Fibroblast of the aortic adventitia (primary cell): ENCODE results near the gene BAZ2B. TPM values are rescaled to one million over a fixed set of nuclear protein-coding genes. Genes with fewer than 3 reads are reported as not detected.

Experiments used
- DNase-seq: peaks from one replicate; pipeline ENCODE4 v3.0.0-alpha.2; 2010; ENCODE audit warnings: low read depth
- H3K4me3 ChIP-seq: 2 replicates; pipeline ENCODE4 v1.5.1; 2011; ENCODE audit warnings: low read depth, mild to moderate bottlenecking, control low read depth, low read length, moderate library complexity
- total RNA-seq: library from RNA; depleted of rRNA; stranded (reverse); fragments of >200 nt; gene quantifications from 2 replicates; pipeline ENCODE4 v1.2.3, GENCODE V29; 2012; ENCODE audit warnings: low replicate concordance
- TF ChIP-seq, protein P1 (sequence below): IDR thresholded peaks from 2 replicates; pipeline ENCODE4 v1.5.1; 2011; ENCODE audit warnings: mild to moderate bottlenecking, low read length, control low read depth, inconsistent platforms; ENCODE audit not compliant: insufficient read depth

BAZ2B gene
- total RNA-seq, 1 donor: 72.3 TPM

- H3K4me3 ChIP-seq: no peak overlapping the region
- no peak for DNase-seq
- TF ChIP-seq, protein P1, sequence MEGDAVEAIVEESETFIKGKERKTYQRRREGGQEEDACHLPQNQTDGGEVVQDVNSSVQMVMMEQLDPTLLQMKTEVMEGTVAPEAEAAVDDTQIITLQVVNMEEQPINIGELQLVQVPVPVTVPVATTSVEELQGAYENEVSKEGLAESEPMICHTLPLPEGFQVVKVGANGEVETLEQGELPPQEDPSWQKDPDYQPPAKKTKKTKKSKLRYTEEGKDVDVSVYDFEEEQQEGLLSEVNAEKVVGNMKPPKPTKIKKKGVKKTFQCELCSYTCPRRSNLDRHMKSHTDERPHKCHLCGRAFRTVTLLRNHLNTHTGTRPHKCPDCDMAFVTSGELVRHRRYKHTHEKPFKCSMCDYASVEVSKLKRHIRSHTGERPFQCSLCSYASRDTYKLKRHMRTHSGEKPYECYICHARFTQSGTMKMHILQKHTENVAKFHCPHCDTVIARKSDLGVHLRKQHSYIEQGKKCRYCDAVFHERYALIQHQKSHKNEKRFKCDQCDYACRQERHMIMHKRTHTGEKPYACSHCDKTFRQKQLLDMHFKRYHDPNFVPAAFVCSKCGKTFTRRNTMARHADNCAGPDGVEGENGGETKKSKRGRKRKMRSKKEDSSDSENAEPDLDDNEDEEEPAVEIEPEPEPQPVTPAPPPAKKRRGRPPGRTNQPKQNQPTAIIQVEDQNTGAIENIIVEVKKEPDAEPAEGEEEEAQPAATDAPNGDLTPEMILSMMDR: no peak
Observed at GRCh38 chr2:159604159-159604558, 12.2 kb downstream of the BAZ2B start.

GRCh38 chr2:159600752-159601151, 15.6 kb downstream of the BAZ2B start:
- no peak overlapping the region for H3K4me3 ChIP-seq
- peak; percentile 53 for DNase-seq
- TF ChIP-seq, protein P1: no peak

DNA sequence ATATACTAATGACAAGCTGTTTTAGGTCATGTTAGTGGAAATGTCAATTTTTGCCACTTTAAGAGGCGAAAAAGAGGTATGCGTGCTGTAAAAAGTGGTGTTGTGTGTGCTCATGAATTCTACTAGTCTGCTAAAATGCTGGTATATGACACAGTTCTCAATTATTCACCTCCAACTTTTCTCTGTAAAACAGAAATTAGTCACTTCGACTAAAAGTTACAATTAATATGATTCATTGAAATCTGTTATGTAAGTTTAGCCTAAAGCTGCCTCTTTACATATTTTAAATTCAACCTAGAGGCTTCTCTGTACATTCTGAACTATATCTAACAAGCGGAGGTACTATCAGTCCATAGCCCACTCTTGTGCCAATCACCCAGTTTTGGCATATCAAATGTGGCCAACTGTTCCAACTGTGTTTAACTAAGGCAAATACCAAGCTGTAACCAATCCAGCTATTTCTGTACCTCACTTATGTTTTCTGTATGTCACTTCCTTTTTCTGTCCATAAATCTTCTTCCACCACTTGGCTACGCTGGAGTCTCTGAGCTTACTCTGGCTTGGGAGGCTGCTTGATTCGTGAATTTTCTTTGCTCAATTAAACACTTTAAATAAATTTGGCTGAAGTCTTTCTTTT, 20.8 kb downstream of the BAZ2B start:
- no peak for DNase-seq
- no peak overlapping the region for H3K4me3 ChIP-seq
- TF ChIP-seq, protein P1: no peak

DNA sequence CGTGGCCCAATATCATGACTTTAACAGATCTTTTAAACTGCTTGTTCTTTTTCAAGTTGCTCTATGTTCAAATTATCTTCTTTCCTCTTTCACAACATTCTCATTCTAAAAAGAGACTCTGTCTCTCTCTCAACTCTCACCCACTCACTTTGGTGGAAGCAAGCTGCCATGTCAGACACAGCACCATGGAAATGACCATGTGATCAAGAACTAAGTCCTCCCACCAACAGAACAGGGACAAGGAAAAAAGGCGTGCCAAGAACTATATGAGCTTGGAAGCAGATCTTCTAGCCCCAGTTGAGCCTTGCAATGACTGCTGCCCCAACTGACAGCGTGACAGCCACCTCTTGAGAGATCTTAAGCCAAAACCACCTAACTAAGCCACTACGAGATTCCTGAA, 23.9 kb downstream of the BAZ2B start:
- H3K4me3 ChIP-seq: no peak overlapping the region
- TF ChIP-seq, protein P1: no peak
- DNase-seq: no peak

- no peak overlapping the region for H3K4me3 ChIP-seq
- TF ChIP-seq, protein P1: no peak
- DNase-seq: no peak
Observed at GRCh38 chr2:159591221-159591620, 25.1 kb downstream of the BAZ2B start.

DNA sequence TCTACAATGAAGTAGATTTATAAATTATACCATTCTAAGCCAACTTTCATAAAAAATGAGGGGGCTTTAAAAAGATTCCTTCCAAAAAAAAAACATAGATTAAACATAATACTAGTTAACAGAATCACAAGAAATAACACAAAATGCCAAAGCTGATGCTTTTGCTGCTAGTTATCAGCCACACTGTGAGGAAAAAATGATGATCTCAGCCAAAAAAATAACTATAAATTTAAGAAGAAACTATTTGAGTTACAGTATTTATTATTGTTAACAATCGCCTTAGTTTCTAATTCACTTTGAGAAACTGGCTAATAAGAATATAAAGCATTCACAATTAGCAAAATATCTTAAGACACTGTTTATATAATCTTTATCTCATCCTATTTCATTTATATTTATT, 27.1 kb downstream of the BAZ2B start:
- H3K4me3 ChIP-seq: no peak overlapping the region
- TF ChIP-seq, protein P1: no peak
- DNase-seq: no peak

DNA sequence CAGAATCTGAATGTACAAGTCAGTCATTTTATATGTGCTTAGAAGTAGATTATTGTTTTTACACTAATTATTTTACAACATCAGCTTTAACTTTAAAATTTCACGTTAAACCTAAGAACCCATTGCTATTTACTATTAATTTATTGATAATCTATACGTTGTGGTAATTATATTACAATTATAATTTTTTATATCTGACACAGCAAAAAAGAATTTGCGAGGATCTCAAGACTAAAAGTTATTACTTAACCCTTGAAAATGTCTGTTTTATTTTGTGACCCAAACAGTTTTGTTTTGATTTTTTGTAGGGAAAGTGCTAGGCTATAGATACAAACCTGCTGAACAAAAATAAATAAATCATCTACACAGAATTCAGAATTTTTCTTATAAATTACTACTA, 30.3 kb downstream of the BAZ2B start:
- H3K4me3 ChIP-seq: no peak overlapping the region
- TF ChIP-seq, protein P1: no peak
- no peak for DNase-seq
